H9 (cell line): ENCODE measurements around the gene NPTXR. TPM values are rescaled to one million over a fixed set of nuclear protein-coding genes. Genes with fewer than 3 reads are reported as not detected.
A peak's percentile ranks its signal among the peaks of the same experiment; 100 is the strongest.

ENCODE experiments used
- DNase-seq: peaks from one replicate; pipeline ENCODE4 v3.0.0-alpha.2; 2017
- H2AFZ ChIP-seq: one replicate; pipeline ENCODE4 v1.6.1; 2013; ENCODE audit warnings: mild to moderate bottlenecking, low read length, control low read depth, moderate library complexity
- H2AK5ac ChIP-seq: 2 replicates; pipeline ENCODE4 v1.6.1; 2013; ENCODE audit warnings: low read length, control low read depth, mixed read lengths; ENCODE audit not compliant: insufficient read length
- H2BK120ac ChIP-seq: one replicate; pipeline ENCODE4 v1.6.1; 2013; ENCODE audit warnings: low read depth, mild to moderate bottlenecking, low read length, control low read depth, inconsistent platforms; ENCODE audit not compliant: poor library complexity, severe bottlenecking
- H2BK12ac ChIP-seq: 2 replicates; pipeline ENCODE4 v1.6.1; 2013; ENCODE audit warnings: low read length, control low read depth, mixed read lengths, low read depth; ENCODE audit not compliant: insufficient read length
- H2BK15ac ChIP-seq: 2 replicates; pipeline ENCODE4 v1.6.1; 2013; ENCODE audit warnings: low read depth, low read length, control low read depth
- H2BK20ac ChIP-seq: one replicate; pipeline ENCODE4 v1.6.1; 2013; ENCODE audit warnings: low read depth, mild to moderate bottlenecking, low read length, control low read depth, inconsistent platforms; ENCODE audit not compliant: poor library complexity, severe bottlenecking
- H2BK5ac ChIP-seq: 2 replicates; pipeline ENCODE4 v1.6.1; 2013; ENCODE audit warnings: low read length, control low read depth, mixed read lengths; ENCODE audit not compliant: insufficient read length
- H3K14ac ChIP-seq: 2 replicates; pipeline ENCODE4 v1.6.1; 2013; ENCODE audit warnings: low read length, control low read depth; ENCODE audit not compliant: insufficient read depth
- H3K18ac ChIP-seq: 2 replicates; pipeline ENCODE4 v1.6.1; 2013; ENCODE audit warnings: low read depth, mild to moderate bottlenecking, mixed read lengths, low read length, control low read depth; ENCODE audit not compliant: insufficient read length
- H3K23ac ChIP-seq: 2 replicates; pipeline ENCODE4 v1.6.1; 2013; ENCODE audit warnings: low read length, control low read depth, mixed read lengths, low read depth; ENCODE audit not compliant: insufficient read length
- H3K23me2 ChIP-seq: 2 replicates; pipeline ENCODE4 v1.6.1; 2013; ENCODE audit warnings: low read depth, mild to moderate bottlenecking, mixed read lengths, low read length, control low read depth; ENCODE audit not compliant: insufficient read length, poor library complexity, severe bottlenecking
- H3K27ac ChIP-seq: 2 replicates; pipeline ENCODE4 v1.5.1; 2013; ENCODE audit warnings: low read length, control low read depth, mixed read lengths, low read depth; ENCODE audit not compliant: insufficient read length
- H3K27me3 ChIP-seq: 2 replicates; pipeline ENCODE4 v1.6.1; 2013; ENCODE audit warnings: low read length, control low read depth, inconsistent platforms; ENCODE audit not compliant: insufficient read depth
- H3K4ac ChIP-seq: 2 replicates; pipeline ENCODE4 v1.6.1; 2013; ENCODE audit warnings: low read depth, mild to moderate bottlenecking, control low read depth, inconsistent platforms, low read length, moderate library complexity
- H3K4me1 ChIP-seq: 2 replicates; pipeline ENCODE4 v1.6.1; 2013; ENCODE audit warnings: low read length, control low read depth, inconsistent platforms; ENCODE audit not compliant: insufficient read depth
- H3K4me2 ChIP-seq: 2 replicates; pipeline ENCODE4 v1.6.1; 2013; ENCODE audit warnings: low read length, control low read depth, mixed read lengths; ENCODE audit not compliant: insufficient read length, insufficient read depth
- H3K56ac ChIP-seq: 2 replicates; pipeline ENCODE4 v1.6.1; 2013; ENCODE audit warnings: low read depth, mild to moderate bottlenecking, mixed read lengths, low read length, control low read depth; ENCODE audit not compliant: insufficient read length
- H3K79me1 ChIP-seq: 2 replicates; pipeline ENCODE4 v1.6.1; 2013; ENCODE audit warnings: low read depth, mild to moderate bottlenecking, moderate library complexity, low read length, control low read depth, inconsistent platforms; ENCODE audit not compliant: insufficient read depth, poor library complexity, severe bottlenecking
- H3K79me2 ChIP-seq: 2 replicates; pipeline ENCODE4 v1.6.1; 2013; ENCODE audit warnings: low read length, control low read depth, inconsistent platforms; ENCODE audit not compliant: insufficient read depth
- H3K9ac ChIP-seq: 2 replicates; pipeline ENCODE4 v1.6.1; 2013; ENCODE audit warnings: low read length, control low read depth, mixed read lengths; ENCODE audit not compliant: insufficient read length; ENCODE audit errors: extremely low read depth
- H3K9me3 ChIP-seq: one replicate; pipeline ENCODE4 v1.6.1; 2013; ENCODE audit warnings: low read depth, low read length, inconsistent platforms; ENCODE audit not compliant: control insufficient read depth
- H3T11ph ChIP-seq: one replicate; pipeline ENCODE4 v1.6.1; 2013; ENCODE audit warnings: mild to moderate bottlenecking, low read length, control low read depth, inconsistent platforms
- H4K20me1 ChIP-seq: one replicate; pipeline ENCODE4 v1.6.1; 2013; ENCODE audit not compliant: control insufficient read depth, insufficient read length, insufficient read depth
- H4K5ac ChIP-seq: 2 replicates; pipeline ENCODE4 v1.6.1; 2013; ENCODE audit warnings: low read depth, mild to moderate bottlenecking, mixed read lengths, low read length, control low read depth; ENCODE audit not compliant: insufficient read length
- H4K8ac ChIP-seq: replicated peaks from 2 replicates; pipeline ENCODE4 v1.6.1; 2013; ENCODE audit warnings: low read length, control low read depth, mixed read lengths, low read depth; ENCODE audit not compliant: insufficient read length
- H4K91ac ChIP-seq: 2 replicates; pipeline ENCODE4 v1.6.1; 2013; ENCODE audit warnings: low read depth, mild to moderate bottlenecking, moderate library complexity, mixed read lengths, low read length, control low read depth; ENCODE audit not compliant: insufficient read length
- H3K27ac Mint-ChIP-seq, 3 experiments: 2 replicates in 2 of 3; 3 replicates in 1 of 3; pipeline ENCODE4 v1.8.0; 2020 to 2021; ENCODE audit warnings: mixed read lengths in 3 of 3, mild to moderate bottlenecking in 1 of 3, moderate library complexity in 1 of 3
- H3K27me3 Mint-ChIP-seq: 2 replicates; pipeline ENCODE4 v1.8.0; 2021; ENCODE audit warnings: low read depth, mild to moderate bottlenecking, moderate library complexity, mixed read lengths
- H3K36me3 Mint-ChIP-seq, 3 experiments: 2 replicates in 2 of 3; 3 replicates in 1 of 3; pipeline ENCODE4 v1.8.0; 2020 to 2021; ENCODE audit warnings: low read depth in 3 of 3, mixed read lengths in 3 of 3; ENCODE audit not compliant: insufficient read depth in 1 of 3
- H3K4me1 Mint-ChIP-seq, 2 experiments: 2 replicates each; pipeline ENCODE4 v1.8.0; 2020; ENCODE audit warnings: mixed read lengths in 2 of 2
- H3K4me3 Mint-ChIP-seq, 2 experiments: 2 replicates in 1 of 2; 3 replicates in 1 of 2; pipeline ENCODE4 v1.8.0; 2020 to 2021; ENCODE audit warnings: mild to moderate bottlenecking in 2 of 2, mixed read lengths in 2 of 2, moderate library complexity in 1 of 2
- H3K9me3 Mint-ChIP-seq, 2 experiments: 2 replicates in 1 of 2; 3 replicates in 1 of 2; pipeline ENCODE4 v1.8.0; 2020; ENCODE audit warnings: mild to moderate bottlenecking in 2 of 2, mixed read lengths in 2 of 2, moderate library complexity in 1 of 2
- WGBS: extraction: QIAGEN DNeasy Blood & Tissue Kit; methylation state at CpG from one replicate; pipeline ENCODE4 v1.1.7; 2013; ENCODE audit warnings: missing lambda C conversion rate, low lambda C conversion rate, mixed read lengths; ENCODE audit not compliant: insufficient read length; ENCODE audit errors: extremely low coverage; 5-methylcytosine and 5-hydroxymethylcytosine counted together
- total RNA-seq: library from RNA; stranded (reverse); gene quantifications from 2 replicates; pipeline ENCODE4 v1.2.1, GENCODE V29; 2021
- TF ChIP-seq, protein P1 (sequence below): fragments of 200-600 bp; sonication (generic); conservative IDR thresholded peaks from 3 replicates; pipeline ENCODE4 v1.8.0; 2021; ENCODE audit warnings: antibody characterized with exemption, mild to moderate bottlenecking

Gene NPTXR
- total RNA-seq, 1 experiment from 2014 or later, result 8.1 TPM

DNA sequence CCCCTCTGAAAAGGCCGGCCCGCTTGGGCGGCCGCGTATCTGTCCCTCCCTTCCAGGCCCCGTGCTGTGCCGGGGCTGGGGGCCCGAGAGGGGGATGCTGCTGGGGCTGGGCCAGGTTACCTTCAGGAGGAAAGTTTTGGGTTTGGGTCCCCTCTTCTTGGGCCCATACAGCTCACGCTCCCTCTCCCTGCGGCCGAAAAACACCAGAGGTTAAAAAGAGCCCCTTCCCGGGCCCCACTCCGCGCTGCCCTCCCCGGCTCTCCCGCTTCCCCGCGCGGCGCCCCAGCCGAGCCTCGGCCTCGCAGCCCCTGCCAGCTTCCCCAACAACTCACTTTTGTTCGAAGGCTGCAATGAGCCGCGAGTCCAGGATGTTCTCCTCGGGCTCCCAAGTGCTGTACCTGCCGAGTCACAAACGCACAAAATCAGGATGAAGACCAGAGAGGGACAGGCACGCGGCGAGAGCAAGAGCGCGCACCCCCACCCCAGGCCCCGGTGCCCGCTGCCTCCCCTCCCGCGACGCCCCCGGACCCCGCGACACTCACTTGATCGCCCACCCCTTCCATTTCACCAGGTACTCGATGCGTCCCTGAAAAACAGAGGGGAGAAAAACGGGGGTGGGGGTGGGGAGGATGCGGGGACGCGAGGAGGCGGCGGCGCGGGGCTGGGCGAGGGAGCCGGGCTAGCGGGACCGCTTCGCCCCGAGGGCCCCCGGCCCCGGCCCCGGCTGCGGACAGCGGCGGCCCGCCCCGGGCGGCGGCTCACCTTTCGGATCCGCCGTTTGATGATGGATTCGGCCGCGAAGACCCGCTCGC lies 27.7 kb upstream of the NPTXR start:
- no peak for DNase-seq
- Histone ChIP-seq H3K23me2 (peaks cover 15% of the 10 kb centered on the region), H2AFZ (no peak overlapping the region), H3K4me2 (peak overlapping the region; percentile 51), H3T11ph (no peak overlapping the region), H3K4me1 (peaks cover 7% of the 10 kb centered on the region; the same call in 1 of the 2 replicates), H2AK5ac (no peak overlapping the region), H2BK5ac (no peak overlapping the region), H2BK120ac (no peak overlapping the region), H2BK12ac (no peak overlapping the region), H3K9ac (peak overlapping the region; percentile 57), H3K4ac (no peak overlapping the region), H3K27ac (no peak overlapping the region), H3K79me1 (peaks cover 5% of the 10 kb centered on the region), H4K91ac (no peak overlapping the region), H3K9me3 (no peaks in the 10 kb centered on the region), H3K14ac (no peak overlapping the region), H2BK20ac (no peak overlapping the region), H4K20me1 (no peaks in the 10 kb centered on the region), H3K79me2 (no peaks in the 10 kb centered on the region; the same call in 1 of the 2 replicates), H4K8ac (no peak overlapping the region), H3K18ac (no peak overlapping the region), H4K5ac (no peak overlapping the region), H3K23ac (no peak overlapping the region), H3K56ac (no peak overlapping the region), H2BK15ac (no peak overlapping the region), H3K27me3 (no peaks in the 10 kb centered on the region)
- Mint-ChIP-seq H3K27ac (peak overlapping the region in 1 of 3 experiments; percentile 65; a peak in 1 of 7 replicates), H3K27me3 (peaks cover 18% of the 10 kb centered on the region), H3K4me3 (peak overlapping the region; percentile 87 to 95), H3K36me3 (peaks cover 7 to 28% (median 23%) of the 10 kb centered on the region in 3 experiments), H3K9me3 (no peaks in the 10 kb centered on the region; a peak in 1 of 5 replicates), H3K4me1 (peaks cover 42% of the 10 kb centered on the region in 2 experiments)
- WGBS, result no CpG with 5 or more reads among the region's 77 CpGs
- TF ChIP-seq, protein P1, sequence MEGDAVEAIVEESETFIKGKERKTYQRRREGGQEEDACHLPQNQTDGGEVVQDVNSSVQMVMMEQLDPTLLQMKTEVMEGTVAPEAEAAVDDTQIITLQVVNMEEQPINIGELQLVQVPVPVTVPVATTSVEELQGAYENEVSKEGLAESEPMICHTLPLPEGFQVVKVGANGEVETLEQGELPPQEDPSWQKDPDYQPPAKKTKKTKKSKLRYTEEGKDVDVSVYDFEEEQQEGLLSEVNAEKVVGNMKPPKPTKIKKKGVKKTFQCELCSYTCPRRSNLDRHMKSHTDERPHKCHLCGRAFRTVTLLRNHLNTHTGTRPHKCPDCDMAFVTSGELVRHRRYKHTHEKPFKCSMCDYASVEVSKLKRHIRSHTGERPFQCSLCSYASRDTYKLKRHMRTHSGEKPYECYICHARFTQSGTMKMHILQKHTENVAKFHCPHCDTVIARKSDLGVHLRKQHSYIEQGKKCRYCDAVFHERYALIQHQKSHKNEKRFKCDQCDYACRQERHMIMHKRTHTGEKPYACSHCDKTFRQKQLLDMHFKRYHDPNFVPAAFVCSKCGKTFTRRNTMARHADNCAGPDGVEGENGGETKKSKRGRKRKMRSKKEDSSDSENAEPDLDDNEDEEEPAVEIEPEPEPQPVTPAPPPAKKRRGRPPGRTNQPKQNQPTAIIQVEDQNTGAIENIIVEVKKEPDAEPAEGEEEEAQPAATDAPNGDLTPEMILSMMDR, result no peak
